GM19240 (cell line): ENCODE measurements around the gene ADI1.
"Not testable (repeated sequence)": the region's sequence is repeated elsewhere in the genome, so short reads cannot be mapped to it uniquely, and the experiment has no call there.

ENCODE experiments used
- DNase-seq: peaks from one replicate; pipeline ENCODE4 v3.0.0; 2011; ENCODE audit warnings: low spot score; ENCODE audit not compliant: insufficient read length

The ADI1 gene

DNA sequence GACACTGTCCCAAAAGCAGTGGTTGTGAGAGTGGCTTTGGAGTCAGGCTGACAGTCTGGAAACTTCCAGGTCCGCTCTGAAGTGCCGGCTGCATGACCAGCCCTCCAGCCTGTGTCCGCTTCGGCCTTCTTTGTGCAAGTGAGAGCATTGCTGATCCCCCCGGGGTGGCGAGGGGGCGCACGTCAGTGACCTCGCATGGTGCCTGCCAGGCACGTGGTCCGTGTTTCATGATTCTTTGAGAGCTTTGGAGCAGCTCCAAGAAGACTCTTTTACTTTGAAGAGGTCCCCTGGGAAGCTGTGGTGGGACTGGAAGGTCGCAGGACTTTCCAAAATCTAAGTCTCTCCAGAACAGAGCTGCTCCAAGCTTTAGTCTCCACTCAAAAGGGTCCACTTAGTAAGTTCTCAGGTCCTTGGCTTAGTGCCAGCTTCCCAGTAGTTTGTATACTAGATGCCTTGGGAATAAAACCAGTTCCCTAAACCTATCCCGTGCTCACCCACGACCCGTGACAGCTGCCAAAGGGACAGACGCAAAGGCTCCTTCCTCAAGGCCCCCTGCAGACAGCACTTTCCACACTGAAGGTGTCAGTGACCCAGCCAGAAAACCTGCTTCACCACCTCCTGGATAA is 68.8 kb downstream of the ADI1 start:
- DNase-seq, result no peak

DNA sequence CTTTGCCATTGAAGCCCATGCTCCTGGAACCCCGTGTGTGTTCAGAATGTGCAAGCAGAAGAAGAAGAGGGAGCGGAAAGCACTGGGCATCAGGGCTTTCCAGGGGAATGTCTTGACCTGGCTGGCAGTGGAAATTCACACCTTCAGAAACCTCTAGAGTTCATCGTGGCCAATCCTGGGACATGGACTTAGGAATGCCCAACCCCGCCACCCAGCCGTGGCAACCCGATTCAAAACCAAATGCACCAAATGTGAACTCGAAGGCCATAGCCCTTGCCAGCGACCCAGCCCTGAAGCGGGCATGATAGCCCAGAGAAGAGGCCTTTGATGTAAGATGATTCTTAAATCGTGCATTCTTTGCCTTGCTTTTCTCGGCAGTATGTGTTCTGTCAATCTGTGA is 69.4 kb downstream of the ADI1 start:
- DNase-seq, result no peak

DNA sequence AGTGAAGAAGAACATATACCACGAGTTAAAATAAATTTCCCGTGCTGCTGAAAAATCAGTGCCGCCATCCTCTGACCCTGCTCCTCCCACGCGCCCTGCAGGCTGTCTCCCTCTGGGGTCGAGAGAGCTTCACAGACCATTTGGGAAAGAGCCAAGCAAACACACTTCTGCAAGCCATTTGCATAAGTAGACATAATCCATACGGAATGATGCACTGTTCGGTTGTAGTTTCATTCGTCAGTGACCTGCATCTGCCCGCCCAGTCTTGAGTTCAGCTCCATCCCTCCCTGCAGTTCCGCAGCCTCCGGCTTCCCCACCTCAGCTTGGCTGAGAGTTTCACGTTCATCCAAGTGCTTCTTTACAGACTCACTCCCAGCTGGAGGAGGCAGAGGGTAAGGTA is 70.2 kb downstream of the ADI1 start:
- no peak for DNase-seq

DNA sequence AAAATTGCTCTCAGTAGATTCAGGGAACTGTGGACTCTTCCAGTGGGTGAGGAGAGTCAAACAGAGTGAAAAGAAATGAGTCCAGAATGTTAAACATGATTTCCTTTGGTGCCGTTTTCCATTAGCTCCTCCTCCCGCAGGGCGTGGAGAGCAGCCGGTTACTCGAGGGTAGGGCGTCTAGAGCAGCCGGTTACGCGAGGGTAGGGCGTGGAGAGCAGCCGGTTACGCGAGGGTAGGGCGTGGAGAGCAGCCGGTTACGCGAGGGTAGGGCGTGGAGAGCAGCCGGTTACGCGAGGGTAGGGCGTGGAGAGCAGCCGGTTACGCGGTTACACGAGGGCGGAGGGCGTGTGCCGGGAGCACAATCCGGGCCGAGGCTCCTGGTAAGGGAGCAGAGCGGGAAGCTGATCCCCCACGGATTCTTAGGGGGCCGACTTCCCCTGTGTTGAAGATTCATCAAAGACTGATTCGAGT is 70.9 kb downstream of the ADI1 start:
- not testable (repeated sequence) for DNase-seq

DNA sequence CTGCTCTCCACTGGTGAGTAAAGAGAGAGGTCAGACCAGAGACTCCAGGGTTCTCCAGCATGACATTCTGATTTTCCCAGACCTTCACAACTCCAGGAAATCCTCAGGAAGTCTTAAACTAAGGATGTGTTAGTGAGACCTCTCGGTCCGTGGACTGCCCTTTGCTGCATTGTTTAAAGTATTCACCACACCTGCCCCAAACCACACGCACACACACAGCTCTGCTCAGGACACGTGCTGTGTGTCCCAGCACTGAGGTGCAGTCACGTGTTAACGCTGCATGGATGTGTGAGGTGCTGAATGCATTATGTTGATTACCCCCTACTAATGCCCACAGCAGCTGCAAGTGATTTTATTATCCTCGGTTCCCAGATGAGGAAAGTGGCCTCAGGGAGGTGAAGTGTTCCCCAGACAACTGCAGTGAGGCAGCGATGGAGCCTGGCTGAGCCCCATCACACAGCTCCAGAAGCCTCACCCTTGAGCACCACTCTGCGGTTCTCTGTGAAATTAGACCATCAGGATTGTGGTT is 71.5 kb downstream of the ADI1 start:
- DNase-seq, result no peak
